DMS 273 (cell line): ENCODE data around the gene MEOX2.

Experiments used
- DNase-seq: peaks from one replicate; lab custom pipeline; 2025; ENCODE audit not compliant: unreplicated experiment; lab: John Stamatoyannopoulos, UW

The MEOX2 gene

DNA sequence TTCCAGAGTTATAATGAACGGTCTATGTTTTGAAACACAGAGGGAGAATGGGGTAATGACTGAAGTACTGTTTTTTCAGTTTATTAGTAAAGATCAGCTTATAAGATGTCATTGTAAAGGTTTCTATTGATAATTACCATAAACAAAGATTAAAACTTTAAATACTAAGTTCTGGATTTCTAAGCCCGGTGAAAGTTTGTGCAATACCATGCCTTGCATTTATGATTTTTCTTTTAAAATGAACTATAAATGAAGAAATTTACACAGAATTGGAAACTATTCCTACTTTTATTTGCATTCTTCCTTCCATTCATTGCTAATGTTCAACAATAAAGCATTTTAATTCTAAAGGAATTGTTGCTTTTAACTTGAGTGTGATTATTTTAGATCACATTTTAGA is 4.9 kb downstream of the MEOX2 start:
- no peak for DNase-seq

DNA sequence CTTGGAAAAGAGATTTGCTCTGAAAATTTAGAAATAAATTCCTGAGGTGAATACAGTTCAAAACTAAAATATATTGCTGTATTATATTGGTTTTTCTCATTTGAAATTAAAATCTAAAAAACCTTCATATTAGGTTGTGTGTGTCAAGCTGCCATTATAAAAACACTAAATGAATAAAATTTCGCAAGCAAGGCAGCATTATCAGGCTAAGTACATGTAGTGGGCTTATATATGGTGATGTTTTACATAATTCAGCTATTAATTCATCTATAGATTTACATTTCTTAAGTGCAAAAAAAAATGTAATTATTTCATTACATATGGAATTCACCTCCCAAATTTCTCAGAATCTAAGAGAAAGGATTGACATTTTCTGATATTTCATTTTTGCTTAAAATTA is 5.3 kb downstream of the MEOX2 start:
- DNase-seq = no peak

DNA sequence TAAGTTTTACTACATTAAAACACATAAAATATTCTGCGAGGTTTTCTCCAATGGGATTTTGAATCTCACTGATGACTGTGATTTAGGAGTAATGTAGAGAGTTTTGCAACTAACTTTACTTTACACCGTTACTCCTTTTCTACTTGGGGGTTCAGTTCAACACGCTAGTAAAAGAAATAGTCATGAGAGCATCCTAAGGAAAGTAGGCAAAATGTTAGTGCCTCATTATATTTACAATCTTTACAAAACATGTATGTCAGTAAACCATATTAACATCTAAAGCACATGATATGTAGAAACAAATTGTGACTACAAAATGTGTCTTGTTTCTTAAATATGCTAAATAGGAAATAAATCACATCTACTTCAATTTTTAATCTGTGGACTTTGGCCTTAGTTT is 6.0 kb downstream of the MEOX2 start:
- no peak for DNase-seq

DNA sequence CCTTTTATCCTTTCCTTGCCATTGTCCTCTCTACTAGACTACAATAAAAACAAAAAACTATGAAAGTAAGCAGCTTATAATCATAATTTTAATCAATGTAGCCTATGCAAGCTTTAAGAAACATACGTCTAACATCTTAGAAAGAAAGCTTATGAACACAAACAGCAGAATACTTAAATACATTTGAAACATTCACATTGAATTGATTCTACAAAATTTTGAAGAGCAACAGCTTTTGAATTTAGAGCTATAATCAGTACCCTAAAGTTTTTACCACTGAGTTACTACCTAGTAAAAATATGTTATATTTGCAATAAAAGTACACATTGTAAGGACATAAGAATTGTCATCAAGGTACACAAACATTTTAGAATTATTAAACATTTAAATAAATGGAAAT is 7.2 kb downstream of the MEOX2 start:
- DNase-seq = no peak

DNA sequence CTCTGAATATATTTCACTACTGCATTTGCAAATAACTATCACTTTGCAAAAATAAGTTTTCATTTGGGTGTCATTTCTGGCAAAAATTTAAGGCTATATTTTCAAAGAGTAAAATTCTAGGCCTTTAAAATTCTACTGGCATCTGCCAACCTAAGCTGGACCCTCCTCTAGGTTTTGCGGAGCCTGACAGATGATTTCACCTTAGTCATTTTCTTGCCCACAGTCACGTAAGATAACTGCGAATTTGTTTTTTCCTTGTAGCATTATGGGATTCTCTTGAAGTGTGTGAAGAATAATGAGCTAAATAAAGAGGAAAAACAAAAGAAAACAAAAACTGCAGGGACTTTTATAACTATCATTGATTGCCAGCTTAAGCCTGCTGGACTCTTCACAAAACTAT is 7.8 kb downstream of the MEOX2 start:
- DNase-seq = no peak

DNA sequence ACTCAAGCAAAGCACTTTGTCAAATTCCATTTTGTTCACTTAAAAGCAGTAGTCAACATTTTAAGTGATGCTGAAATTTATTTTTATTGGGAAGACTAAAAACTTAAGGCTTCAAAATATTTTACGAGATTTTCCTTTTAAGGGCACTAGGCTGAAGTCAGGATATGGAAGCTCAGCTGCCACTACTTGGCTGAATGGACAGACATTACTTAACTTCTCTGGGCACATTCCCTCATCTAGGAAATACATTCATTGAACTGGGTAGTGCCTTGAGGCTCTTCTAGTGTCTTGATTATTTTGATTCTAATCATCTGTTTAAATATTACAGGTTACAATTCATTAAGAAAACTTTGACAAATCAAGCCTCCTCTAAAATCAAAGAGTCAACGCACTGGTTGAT is 11.1 kb downstream of the MEOX2 start:
- no peak for DNase-seq

DNA sequence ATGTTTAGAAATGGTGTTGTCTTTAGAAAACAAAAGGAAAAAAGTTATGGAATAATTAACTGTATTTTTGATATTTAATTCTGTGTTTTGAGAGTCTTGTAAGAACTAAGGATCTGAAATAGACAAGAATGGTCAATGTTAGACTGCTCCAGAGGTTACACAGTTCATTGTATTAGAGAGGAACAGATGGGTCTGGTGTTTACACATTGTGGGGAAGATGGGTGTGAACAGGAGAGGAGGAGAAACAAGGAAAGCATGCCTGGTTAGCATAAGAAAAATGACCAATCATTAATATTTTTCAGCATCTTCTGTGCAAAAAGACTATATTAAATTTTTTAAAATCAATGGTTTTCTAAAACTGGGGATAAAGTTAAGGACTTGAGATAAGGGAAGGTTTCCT is 11.9 kb downstream of the MEOX2 start:
- peak; percentile 16 for DNase-seq

DNA sequence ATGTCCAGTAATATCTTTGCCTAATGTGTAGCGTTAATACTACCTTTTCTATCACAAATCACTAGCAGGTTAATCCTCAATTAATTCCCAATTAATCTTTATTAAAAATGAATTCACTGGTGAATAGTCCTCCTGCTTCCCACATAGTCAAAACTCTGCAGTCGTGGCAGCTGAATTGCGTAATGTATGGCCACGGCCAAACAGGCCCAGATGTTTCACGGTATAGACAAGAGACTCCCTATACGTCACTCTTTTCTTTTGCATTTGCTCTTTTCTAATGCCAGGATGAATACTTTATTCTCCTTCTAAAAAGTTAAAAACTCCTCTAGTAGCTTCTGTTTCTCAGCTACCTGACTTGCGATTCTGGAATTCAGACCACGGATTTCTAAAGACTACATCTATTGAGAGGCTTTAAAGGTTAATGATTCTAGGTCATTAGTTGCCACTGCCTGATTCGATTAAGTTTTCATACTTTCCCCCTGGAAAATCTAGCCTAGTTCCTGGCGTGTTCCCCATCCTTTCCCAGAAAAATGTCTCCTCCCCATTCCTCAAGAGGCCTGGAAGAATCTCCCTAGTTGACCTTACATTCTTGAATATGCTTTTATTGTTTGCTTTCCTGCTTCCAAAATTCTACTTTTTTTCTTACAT is 16.9 kb downstream of the MEOX2 start:
- no peak for DNase-seq

DNA sequence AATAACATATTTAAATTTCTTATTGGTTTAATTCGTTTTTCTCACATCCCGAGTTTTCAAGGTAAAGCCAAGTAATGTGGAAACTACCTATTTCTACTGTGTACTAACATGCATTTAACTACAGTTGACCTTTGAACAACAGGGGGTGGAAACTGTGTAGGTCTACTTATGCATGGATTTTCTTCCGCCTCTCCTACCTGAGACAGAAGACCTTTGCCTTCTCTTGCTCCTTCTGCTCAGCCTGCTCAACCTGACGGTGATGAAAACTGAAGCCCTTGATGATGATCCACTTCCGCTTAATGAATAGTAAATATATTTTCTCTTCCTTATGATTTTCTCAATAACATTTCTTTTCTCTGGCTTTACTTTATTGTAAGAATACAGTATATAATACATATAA is 18.5 kb downstream of the MEOX2 start:
- DNase-seq = no peak

DNA sequence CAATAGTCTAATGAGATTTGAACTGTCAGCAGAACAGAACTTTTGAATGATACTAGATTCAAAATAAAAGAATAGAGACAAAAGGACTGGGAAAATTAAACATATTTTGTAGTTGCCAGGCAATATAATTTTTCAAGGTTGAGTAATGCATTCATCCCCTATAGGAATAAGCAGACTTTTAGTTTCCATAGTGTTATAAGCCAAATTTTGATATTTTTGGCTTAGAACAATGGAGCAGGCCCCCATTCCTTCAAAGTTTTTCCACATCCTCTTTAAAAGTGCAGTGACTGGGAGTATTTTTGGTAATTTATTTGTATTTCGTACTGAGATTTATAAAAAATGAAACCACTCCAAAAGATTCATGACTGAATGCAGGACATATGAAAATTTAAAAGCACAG is 24.0 kb downstream of the MEOX2 start:
- no peak for DNase-seq

DNA sequence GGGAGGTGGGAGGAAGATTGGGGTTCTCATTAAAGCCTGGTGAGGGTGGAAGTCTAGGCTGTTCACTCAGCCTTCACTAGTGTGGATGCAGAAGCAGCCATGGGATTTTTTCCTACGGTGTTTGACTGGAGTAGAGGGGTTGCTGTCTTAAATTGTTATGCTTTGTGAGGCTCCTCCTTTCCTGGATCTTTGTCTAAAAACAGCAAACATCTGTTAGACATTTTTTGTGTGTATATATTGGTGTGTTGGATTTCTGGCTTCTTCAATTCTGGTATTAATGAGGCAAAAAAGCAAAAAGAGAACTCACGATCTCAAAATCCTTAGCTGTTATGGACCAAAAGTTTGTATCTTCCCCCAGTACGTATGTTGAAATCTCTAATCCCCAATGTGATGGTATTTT is 28.2 kb downstream of the MEOX2 start:
- no peak for DNase-seq

DNA sequence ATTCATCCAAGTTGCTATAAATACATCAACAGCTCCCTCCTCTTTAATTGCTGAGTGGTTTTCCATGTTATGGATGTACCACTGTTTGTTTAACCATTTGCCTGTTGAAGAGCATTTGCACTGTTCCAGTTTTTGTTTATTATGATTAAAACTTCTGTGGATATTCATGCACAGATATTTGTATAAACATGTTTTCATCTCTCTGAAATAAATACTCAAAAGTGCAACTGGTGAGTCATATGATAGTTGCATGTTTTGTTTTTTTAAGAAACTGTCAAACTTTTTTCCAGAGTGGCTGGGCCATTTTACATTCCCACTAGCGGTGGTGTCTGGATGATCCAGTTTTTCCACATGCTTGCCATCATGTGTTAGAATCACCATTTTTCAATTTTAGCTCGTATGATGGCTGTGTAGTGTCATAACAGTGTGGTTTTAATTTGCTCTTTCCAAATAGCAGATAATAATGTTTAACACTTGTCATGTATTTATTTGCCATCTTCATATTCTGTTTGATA is 33.6 kb downstream of the MEOX2 start:
- DNase-seq = no peak

DNA sequence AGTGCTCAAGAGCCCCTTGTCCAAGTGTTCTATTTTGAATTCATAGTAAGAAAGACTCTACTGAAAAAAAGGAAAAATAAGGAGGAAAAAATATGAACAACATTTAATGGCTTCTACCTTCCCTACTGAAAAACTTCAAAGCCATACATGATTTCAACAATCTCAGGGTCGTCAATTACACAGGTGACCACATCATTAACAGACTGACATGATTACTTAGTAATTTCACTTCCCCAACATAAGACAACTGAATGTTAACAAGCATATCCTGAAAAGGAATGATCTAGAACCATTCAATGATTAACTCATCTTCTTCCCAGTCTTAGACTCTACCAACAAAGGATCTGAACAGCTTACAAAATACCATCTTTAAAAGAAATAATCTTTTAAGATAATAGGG is 34.8 kb downstream of the MEOX2 start:
- DNase-seq = no peak

DNA sequence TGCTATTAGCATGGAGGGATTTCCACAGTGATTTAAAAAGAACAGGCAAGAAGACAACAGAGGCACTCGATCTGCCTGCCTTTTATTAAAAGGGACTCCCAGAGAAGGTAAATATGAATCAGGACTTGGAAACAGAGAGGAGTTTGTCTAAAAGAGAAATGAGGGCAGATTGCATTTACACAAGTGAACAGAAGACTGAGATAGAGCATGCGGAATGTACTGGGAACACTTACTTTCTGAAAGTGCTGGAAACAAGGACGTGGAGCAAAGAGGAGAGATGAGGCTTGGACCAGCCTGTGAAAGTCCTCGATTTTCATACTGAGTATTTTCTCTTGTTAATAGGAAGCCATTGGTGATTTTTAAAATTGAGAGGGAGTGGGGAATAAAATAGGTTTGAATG is 35.7 kb downstream of the MEOX2 start:
- no peak for DNase-seq

DNA sequence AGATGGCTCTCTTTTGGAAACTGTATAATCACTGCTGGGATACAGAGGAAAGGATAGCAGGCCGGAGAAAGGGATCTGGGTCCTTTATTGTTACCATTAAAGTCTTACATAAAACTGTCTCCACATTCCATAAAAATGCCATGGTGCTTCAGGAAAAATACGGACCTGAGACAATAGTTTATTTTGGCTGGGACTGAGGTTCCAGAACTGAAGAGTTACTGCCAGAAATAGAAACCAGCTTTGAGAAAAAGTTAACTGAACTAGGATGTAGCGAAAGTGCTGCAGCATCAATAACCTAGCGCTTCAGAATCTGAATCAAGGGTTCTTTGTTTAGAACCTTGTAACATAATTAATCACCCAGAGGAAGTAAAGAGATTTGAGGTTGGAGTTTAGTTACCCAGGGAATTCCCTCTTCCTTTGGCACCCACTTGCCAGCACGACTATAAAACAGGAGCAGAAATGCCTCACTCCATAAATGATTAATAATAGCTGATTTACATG is 38.0 kb downstream of the MEOX2 start:
- DNase-seq = no peak

DNA sequence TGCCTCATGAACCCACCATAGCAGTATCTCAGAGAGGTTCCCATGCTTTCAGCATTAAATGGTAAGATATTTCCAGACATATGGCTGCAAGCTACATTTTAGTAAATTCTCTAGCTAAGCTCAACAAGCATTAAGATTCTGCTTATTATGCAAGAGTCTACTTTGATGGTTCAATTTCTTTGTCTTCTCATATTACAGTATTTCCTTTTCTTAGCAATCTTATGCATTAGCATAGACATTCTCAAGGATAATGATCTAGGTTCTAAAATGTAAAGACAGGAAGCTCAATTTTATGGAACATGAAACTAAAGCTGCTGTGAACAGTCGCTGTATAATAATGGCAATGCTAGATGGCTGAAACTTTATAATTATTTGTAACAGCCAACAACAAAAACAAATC is 39.2 kb downstream of the MEOX2 start:
- DNase-seq = no peak

DNA sequence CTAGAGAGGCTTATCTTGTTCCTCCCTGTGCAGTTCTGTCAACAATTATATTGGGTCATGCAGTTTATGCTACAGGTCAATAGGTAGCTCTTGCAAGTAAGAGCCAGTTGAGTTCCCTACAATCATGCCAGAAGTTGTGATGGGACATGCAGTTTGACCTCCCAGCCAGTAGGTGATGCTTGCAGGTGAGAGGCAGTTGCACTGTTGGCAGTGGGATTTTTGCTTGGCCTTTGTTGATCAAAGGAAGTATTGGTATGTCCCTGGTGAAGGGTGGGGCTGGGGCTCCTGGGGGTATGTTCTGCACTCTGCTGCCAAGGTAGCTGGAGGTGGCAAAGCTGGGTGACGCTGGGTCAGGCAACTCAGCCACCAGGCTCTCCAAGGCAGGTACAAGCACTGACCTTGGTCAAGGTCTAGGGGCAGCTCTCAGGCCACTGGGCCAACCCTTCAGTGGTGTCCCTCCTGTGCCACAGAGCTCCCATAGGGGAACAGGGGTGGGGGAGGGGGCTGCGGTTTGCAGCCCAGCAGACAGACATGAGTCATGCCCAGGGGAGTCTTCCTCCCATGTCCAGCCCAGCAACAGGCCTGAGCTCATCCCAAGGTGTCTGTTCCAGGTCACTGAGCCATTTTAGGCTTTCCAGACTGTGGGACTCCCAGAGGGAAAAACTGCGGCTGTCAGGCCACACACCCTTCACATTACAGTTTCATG is 43.3 kb downstream of the MEOX2 start:
- DNase-seq = no peak

DNA sequence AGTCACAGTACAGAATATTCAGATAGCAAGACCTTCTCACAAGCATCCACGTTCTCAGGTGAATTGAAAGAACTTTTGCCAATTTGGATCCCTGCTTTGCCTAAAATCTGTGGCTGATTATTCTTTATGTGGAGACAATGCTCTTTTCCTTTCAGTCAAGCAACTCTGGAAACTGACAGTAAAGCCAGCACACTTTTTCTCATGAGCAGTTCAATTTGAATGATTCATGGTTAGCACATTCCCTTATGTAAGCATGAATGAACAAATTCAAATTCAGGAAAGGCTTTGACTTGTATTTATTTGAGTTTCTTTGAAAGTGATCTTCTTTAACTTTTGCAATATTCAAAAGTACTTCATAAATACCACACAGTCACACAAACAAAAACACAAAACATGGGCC is 57.6 kb downstream of the MEOX2 start:
- no peak for DNase-seq

DNA sequence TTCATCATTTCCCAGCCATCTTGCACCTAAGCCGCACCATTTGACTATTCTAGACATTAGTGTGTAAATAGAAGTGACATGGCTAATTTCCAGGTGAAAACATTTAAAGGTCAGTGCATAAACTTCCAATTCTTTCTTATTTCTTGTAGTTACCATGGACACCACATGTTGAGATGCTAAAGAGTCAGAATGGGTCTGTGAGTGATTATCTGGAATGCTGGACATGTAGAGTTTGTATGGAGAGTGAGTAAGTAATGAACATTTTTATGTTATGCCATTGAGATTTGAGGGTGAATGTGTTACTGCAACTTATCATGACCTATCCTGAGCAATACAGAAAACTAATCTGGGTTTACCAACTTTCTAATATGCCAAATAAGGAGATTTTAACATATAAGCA is 60.4 kb downstream of the MEOX2 start:
- DNase-seq = no peak

DNA sequence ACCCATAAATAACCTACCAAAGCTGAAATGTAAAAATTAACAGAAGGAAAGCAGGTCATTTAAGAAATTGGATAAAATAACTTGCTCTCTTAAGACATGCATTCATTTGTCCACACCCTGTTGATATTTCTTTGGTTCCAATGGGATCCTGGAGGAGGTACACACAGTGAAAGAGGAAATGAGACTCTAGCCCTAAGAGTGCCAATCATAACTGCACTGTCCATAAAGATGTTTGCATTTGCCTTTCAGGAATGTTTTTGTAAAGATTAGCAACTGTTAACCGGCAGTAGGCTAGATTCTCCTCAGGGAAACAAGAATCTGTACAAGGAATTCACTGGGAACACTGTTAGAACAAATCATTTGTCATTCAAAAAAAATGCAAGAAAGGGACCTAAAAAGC is 61.0 kb downstream of the MEOX2 start:
- DNase-seq = no peak

DNA sequence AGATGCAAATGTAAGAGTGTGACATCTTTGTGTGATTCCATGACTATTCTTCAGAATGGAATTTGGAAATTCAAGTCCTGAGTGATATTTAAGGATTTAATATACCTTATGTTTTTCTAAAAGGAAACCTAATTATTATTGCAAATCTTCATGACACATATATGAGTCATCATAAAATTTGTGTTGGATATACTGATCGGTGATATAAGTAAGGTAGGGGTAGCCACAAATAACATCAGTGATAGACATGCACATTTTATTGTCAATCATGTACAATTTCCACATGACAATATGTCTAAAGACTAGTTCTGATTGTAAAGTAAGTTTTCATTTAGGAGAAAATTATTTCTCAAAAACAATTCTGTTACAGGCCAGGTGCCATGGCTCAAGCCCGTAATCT is 65.0 kb downstream of the MEOX2 start:
- DNase-seq = no peak

DNA sequence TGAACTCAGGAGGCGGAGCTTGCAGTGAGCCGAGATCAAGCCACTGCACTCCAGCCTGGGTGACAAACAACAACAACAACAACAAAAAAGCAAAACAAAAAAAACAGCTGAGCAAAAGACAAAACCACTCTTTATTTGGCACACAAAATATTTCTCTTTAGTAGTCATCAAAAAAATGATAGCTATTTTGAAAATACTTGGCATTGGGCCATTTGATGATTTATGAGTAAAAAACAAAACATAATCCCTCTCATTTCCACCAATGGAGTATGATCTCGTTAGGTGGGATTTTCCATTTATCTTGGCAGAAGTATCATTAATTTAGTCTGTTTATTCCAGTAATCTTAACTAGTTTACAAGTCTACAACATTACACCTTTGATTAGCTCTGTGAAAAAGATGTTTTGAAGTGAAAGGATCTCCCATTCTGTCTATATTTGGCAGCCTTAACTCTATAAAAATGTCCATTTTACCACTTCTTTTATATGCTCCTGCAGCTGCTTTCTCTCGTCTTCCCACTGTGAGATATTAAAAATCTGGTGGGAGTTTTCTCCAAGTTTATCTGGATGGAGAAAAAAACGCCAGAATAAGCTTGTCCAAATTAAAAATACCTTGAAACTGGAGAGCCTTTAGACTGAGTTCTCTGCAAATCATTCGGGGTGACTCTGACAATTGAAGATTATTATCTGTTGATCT is 65.8 kb downstream of the MEOX2 start:
- no peak for DNase-seq
